Gastrocnemius medialis (tissue), 4 donors: ENCODE results near the gene FAM98B. TPM values are rescaled to one million over a fixed set of nuclear protein-coding genes. Genes with fewer than 3 reads are reported as not detected.
A peak's percentile ranks its signal among the peaks of the same experiment; 100 is the strongest.

ENCODE experiments used
- ATAC-seq, 2 donors: fragments of 150-250 bp; one replicate each; pipeline ENCODE4 v1.9.1; 2016
- DNase-seq, 2 donors: peaks; one replicate each; pipeline ENCODE4 v3.0.0-alpha.2; 2019
- H3K27ac ChIP-seq, 4 donors: fragments of 200-600 bp; sonication (generic); 1 replicate in 1 of 4; 2 replicates in 3 of 4; pipeline ENCODE4 v1.5.1; 2016 to 2018; ENCODE audit warnings: mild to moderate bottlenecking in 2 of 4, moderate library complexity in 1 of 4
- H3K27me3 ChIP-seq, 3 donors: fragments of 200-600 bp; sonication (generic) in 2 of 3; 1 replicate in 1 of 3; 2 replicates in 2 of 3; pipeline versions ENCODE4 v1.5.1 to v1.6.0; 2016 to 2019; ENCODE audit warnings: mild to moderate bottlenecking in 1 of 3, moderate library complexity in 1 of 3
- H3K36me3 ChIP-seq, 2 donors: fragments of 200-600 bp; sonication (generic) in 1 of 2; one replicate each; pipeline ENCODE4 v1.5.1; 2017 to 2018
- H3K4me1 ChIP-seq, 2 donors: fragments of 200-600 bp; sonication (generic) in 1 of 2; one replicate each; pipeline ENCODE4 v1.5.1; 2016 to 2017; ENCODE audit warnings: mild to moderate bottlenecking in 2 of 2
- H3K4me3 ChIP-seq, 4 donors: fragments of 200-600 bp; sonication (generic) in 3 of 4; 1 replicate in 1 of 4; 2 replicates in 3 of 4; pipeline ENCODE4 v1.5.1; 2016 to 2019; ENCODE audit warnings: mild to moderate bottlenecking in 2 of 4
- H3K9me3 ChIP-seq, 3 donors: fragments of 200-600 bp; sonication (generic) in 2 of 3; 1 replicate in 1 of 3; 2 replicates in 2 of 3; pipeline ENCODE4 v1.5.1; 2016 to 2019
- CTCF ChIP-seq, 5 experiments: fragments of 450-650 bp in 3 of 5; fragments of 200-600 bp in 2 of 5; sonication (generic) in 2 of 5; IDR thresholded peaks in 4 of 5; conservative IDR thresholded peaks in 1 of 5; 1 replicate in 4 of 5; 2 replicates in 1 of 5; pipeline ENCODE4 v1.5.1; 2016 to 2019; ENCODE audit warnings: antibody characterized with exemption in 5 of 5, mild to moderate bottlenecking in 3 of 5, moderate library complexity in 3 of 5
- POLR2A ChIP-seq, 2 donors: fragments of 450-650 bp; IDR thresholded peaks; one replicate each; pipeline ENCODE4 v1.6.1; 2017; ENCODE audit warnings: antibody characterized with exemption in 2 of 2, mild to moderate bottlenecking in 2 of 2, moderate library complexity in 2 of 2
- in situ Hi-C, 4 donors: fragments of 200-750 bp; cut with MboI; loops; one replicate each; pipeline versions ENCODE4 v1.15.0 to v1.8.0; 2017; ENCODE audit warnings: low sequenced_read_pairs in 4 of 4
- intact Hi-C: fragments of 100-400 bp; cut with DNase I; formaldehyde crosslinking; loops from one replicate; pipeline ENCODE4 v1.15.1; 2023; ENCODE audit warnings: low total_unique reads
- total RNA-seq, 4 donors: library from RNA; depleted of rRNA; stranded (reverse); fragments of >200 nt; gene quantifications; one replicate each; pipeline versions ENCODE4 v1.1.0 to v1.2.3, GENCODE V29; 2016

FAM98B gene
- total RNA-seq, 4 donors from 2014 or later: 3.9 to 8.6 (median 6.1) TPM

- in situ Hi-C loops (no loop called here), intact Hi-C loops (no loop called here)
- Histone ChIP-seq H3K27ac (no peak overlapping the region), H3K4me3 (no peak overlapping the region), H3K4me1 (no peaks in the 10 kb centered on the region), H3K9me3 (no peaks in the 10 kb centered on the region), H3K27me3 (no peaks in the 10 kb centered on the region), H3K36me3 (peaks cover 0 to 64% of the 10 kb centered on the region in 2 donors)
- ATAC-seq (no peak), DNase-seq (no peak)
- TF ChIP-seq POLR2A (IDR thresholded peaks at IDR 0.05): no peak
- no peak for TF ChIP-seq CTCF (IDR thresholded peaks at IDR 0.05 in 4 of 5, conservative IDR thresholded peaks at IDR 0.05 in 1 of 5)
These were observed 18.0 kb downstream of the FAM98B start for GRCh38 chr15:38471974-38472373.

GRCh38 chr15:38474155-38474757 lies 20.3 kb downstream of the FAM98B start:
- H3K27ac ChIP-seq: no peak overlapping the region
- intact Hi-C loops (no loop called here), in situ Hi-C loops (no loop called here)
- DNase-seq (no peak), ATAC-seq (peak; percentile 39 to 62)
- H3K4me3 ChIP-seq: no peak overlapping the region
- TF ChIP-seq CTCF (IDR thresholded peaks at IDR 0.05 in 4 of 5, conservative IDR thresholded peaks at IDR 0.05 in 1 of 5): peak in 4 of 5 experiments; percentile 25 to 27 (median 26)
- TF ChIP-seq POLR2A (IDR thresholded peaks at IDR 0.05): no peak
- peaks cover 0 to 62% of the 10 kb centered on the region in 2 donors for H3K36me3 ChIP-seq
- no peaks in the 10 kb centered on the region for H3K4me1 ChIP-seq
- H3K27me3 ChIP-seq: no peaks in the 10 kb centered on the region
- H3K9me3 ChIP-seq: no peaks in the 10 kb centered on the region

- Histone ChIP-seq H3K4me1 (no peaks in the 10 kb centered on the region), H3K27me3 (no peaks in the 10 kb centered on the region), H3K4me3 (no peak overlapping the region), H3K27ac (no peak overlapping the region), H3K9me3 (no peaks in the 10 kb centered on the region), H3K36me3 (peaks cover 0 to 61% of the 10 kb centered on the region in 2 donors)
- DNase-seq (no peak), ATAC-seq (no peak)
- in situ Hi-C loops (no loop called here), intact Hi-C loops (no loop called here)
- no peak for TF ChIP-seq CTCF (IDR thresholded peaks at IDR 0.05 in 4 of 5, conservative IDR thresholded peaks at IDR 0.05 in 1 of 5)
- TF ChIP-seq POLR2A (IDR thresholded peaks at IDR 0.05): no peak
These were observed 21.4 kb downstream of the FAM98B start for GRCh38 chr15:38475361-38475760.

- ATAC-seq (no peak), DNase-seq (no peak)
- intact Hi-C loops: no loop called here
- Histone ChIP-seq H3K4me1 (no peaks in the 10 kb centered on the region), H3K27me3 (no peaks in the 10 kb centered on the region), H3K4me3 (no peak overlapping the region), H3K36me3 (peaks cover 0 to 55% of the 10 kb centered on the region in 2 donors), H3K9me3 (no peaks in the 10 kb centered on the region), H3K27ac (no peak overlapping the region)
- TF ChIP-seq CTCF (IDR thresholded peaks at IDR 0.05 in 4 of 5, conservative IDR thresholded peaks at IDR 0.05 in 1 of 5): no peak
- TF ChIP-seq POLR2A (IDR thresholded peaks at IDR 0.05): no peak
- in situ Hi-C loops: no loop called here
These were observed 22.2 kb downstream of the FAM98B start for GRCh38 chr15:38476120-38476519.

GRCh38 chr15:38477637-38478036 lies 23.7 kb downstream of the FAM98B start:
- DNase-seq (no peak), ATAC-seq (no peak)
- intact Hi-C loops: no loop called here
- Histone ChIP-seq H3K9me3 (no peaks in the 10 kb centered on the region), H3K27ac (no peak overlapping the region), H3K4me1 (no peaks in the 10 kb centered on the region), H3K36me3 (peaks cover 0 to 56% of the 10 kb centered on the region in 2 donors), H3K27me3 (no peaks in the 10 kb centered on the region), H3K4me3 (no peak overlapping the region)
- in situ Hi-C loops: no loop called here
- no peak for TF ChIP-seq CTCF (IDR thresholded peaks at IDR 0.05 in 4 of 5, conservative IDR thresholded peaks at IDR 0.05 in 1 of 5)
- no peak for TF ChIP-seq POLR2A (IDR thresholded peaks at IDR 0.05)
